Central memory CD8-positive, alpha-beta T cell (primary cell): ENCODE results near the gene RFC2.

ENCODE experiments used
- ATAC-seq: fragments of 150-1000 bp; cut with Tn5 transposase; replicated peaks from 2 replicates; pipeline ENCODE4 v1.10.0; 2022; ENCODE audit warnings: mild to moderate bottlenecking, moderate FRiP score, moderate number of reproducible peaks; ENCODE audit not compliant: poor library complexity, severe bottlenecking; ENCODE audit errors: extremely low read depth
- DNase-seq, 2 donors: peaks; one replicate each; pipeline ENCODE4 v3.0.0; 2021; ENCODE audit warnings: low spot score in 2 of 2
- H3K27ac Mint-ChIP-seq: one replicate; pipeline ENCODE4 v1.8.0; 2022; ENCODE audit warnings: low read depth, mild to moderate bottlenecking, moderate library complexity, mixed read lengths
- H3K27me3 Mint-ChIP-seq: one replicate; pipeline ENCODE4 v1.8.0; 2022; ENCODE audit warnings: mixed read lengths
- H3K36me3 Mint-ChIP-seq: one replicate; pipeline ENCODE4 v1.8.0; 2022; ENCODE audit warnings: mild to moderate bottlenecking, moderate library complexity, mixed read lengths; ENCODE audit not compliant: insufficient read depth
- H3K4me1 Mint-ChIP-seq: one replicate; pipeline ENCODE4 v1.8.0; 2022; ENCODE audit warnings: mixed read lengths
- H3K4me3 Mint-ChIP-seq: one replicate; pipeline ENCODE4 v1.8.0; 2022; ENCODE audit warnings: mild to moderate bottlenecking, moderate library complexity, mixed read lengths
- H3K9me3 Mint-ChIP-seq: one replicate; pipeline ENCODE4 v1.8.0; 2022; ENCODE audit warnings: mixed read lengths

The RFC2 gene

DNA sequence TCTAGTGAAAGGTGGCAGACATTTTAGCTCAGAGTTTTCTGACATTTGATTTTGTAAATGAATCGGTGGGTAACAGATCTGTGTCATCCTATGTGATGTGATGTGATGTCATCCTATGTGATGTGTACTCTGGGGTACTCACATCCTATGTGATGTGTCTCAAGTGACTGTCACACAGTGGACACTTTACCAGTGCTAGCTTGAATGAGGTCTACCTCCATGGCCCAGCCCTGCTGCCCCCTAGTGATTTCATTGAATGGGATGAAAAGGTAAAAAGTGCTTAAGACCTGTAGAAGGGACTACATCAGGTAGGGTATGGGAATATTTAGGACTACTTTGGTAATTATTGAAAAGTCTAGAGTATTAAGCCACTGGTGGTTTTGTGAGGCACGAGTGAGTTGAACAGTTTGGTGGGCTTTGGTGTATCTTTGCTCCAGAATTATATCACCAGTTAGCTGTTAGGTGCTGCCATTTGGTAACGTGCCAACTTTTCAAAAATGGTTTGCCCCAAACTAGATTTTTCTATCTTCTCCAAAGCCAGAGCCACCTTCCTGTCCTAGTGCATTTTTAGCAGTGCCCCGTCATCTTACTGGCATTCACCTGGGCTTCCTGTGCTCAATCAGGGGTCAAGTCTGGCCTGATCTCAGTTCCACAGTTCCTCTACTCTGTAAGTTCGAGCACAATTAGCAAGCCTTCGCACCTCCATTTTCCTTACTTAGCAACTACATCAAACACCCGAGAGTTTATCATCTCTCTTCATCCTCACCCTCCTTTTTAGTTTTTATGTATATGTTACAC lies 70.3 kb downstream of the RFC2 start:
- Mint-ChIP-seq H3K4me1 (peaks cover 83% of the 10 kb centered on the region), H3K4me3 (peak overlapping the region; percentile 49), H3K27ac (peak overlapping the region; percentile 8), H3K9me3 (no peaks in the 10 kb centered on the region), H3K36me3 (peaks cover 43% of the 10 kb centered on the region), H3K27me3 (no peaks in the 10 kb centered on the region)
- ATAC-seq = peak; percentile 58
- DNase-seq = no peak

- DNase-seq (no peak), ATAC-seq (no peak)
- Mint-ChIP-seq H3K27ac (peak overlapping the region; percentile 8), H3K9me3 (no peaks in the 10 kb centered on the region), H3K36me3 (peaks cover 42% of the 10 kb centered on the region), H3K27me3 (no peaks in the 10 kb centered on the region), H3K4me1 (peaks cover 80% of the 10 kb centered on the region), H3K4me3 (peak overlapping the region; percentile 49)
Observed at GRCh38 chr7:74183142-74183541, 71.1 kb downstream of the RFC2 start.

DNA sequence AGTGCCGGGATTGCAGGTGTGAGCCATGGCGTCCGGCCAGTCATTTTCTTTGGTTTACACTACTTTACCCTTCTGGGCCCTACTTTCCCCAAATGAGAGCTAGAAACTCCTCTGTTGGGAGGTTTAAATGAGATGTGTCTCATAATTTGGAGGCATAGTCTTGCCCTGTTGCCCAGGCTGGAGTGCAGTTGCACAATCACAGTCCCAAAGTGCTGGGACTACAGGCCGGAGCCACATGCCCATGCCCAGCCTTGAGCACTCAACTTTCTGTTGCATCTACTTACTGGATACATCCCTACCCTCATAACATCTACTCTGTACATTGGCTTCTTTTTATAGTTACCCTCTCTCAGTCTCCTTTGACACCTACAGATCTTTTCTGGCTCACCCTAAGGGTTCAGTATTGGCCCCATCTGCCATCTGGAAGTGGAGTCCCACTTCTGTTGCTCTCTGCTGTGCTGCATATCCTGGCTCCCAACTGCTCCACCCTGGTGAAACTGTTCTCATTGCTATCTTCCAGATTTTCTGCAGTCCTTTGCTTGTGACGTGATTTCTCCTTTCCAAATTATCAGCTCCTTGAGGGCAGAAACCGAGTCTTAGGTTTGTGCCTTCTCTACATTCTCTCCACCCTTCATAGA lies 71.6 kb downstream of the RFC2 start:
- H3K4me3 Mint-ChIP-seq = peak overlapping the region; percentile 49
- peaks cover 80% of the 10 kb centered on the region for H3K4me1 Mint-ChIP-seq
- H3K27ac Mint-ChIP-seq = peak overlapping the region; percentile 8
- H3K9me3 Mint-ChIP-seq = no peaks in the 10 kb centered on the region
- H3K27me3 Mint-ChIP-seq = no peaks in the 10 kb centered on the region
- ATAC-seq (no peak), DNase-seq (no peak)
- peaks cover 38% of the 10 kb centered on the region for H3K36me3 Mint-ChIP-seq

DNA sequence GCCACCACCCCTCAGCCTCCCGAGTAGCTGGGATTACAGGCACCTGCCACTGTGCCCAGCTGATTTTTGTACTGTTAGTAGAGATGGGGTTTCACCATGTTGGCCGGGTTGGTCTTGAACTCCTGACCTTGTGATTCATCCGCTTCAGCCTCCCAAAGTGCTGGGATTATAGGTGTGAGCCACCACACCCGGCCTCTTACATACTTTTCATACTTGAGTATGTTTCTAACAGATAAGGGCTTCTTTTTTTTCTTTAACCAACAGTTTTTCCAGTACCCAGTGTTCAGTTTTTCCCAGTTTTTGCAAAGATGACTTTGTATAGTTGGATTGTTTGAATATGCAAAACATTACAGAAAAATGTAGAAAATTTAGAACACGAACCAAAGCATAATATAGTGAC lies 72.4 kb downstream of the RFC2 start:
- peaks cover 78% of the 10 kb centered on the region for H3K4me1 Mint-ChIP-seq
- no peaks in the 10 kb centered on the region for H3K27me3 Mint-ChIP-seq
- no peaks in the 10 kb centered on the region for H3K9me3 Mint-ChIP-seq
- peaks cover 35% of the 10 kb centered on the region for H3K36me3 Mint-ChIP-seq
- no peak overlapping the region for H3K4me3 Mint-ChIP-seq
- ATAC-seq = no peak
- peak overlapping the region; percentile 8 for H3K27ac Mint-ChIP-seq
- no peak for DNase-seq
